ENCODE data around the gene PDK2.

Gene PDK2

DNA sequence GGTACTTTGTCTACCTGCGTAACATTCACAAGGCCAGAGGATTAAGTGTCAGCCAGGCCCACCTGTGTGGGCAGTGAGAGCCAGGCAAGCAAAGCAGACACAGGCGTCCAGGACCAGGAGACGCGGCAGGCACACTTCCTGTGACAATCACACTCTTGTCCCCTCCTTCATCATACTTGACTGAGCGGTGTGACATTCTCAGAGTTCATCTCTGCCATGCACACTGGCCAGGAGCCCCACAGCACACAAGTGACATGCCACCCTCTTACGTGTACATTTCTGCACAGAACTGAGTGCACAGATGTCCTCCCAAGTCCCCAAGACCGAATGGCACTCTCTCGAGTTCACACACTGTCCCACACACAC lies 46.6 kb downstream of the PDK2 start:
- H3K27ac ChIP-seq (ENCODE audit: low read depth, low read length) = no peak overlapping the region

GRCh38 chr17:50143461-50144176 lies 48.5 kb downstream of the PDK2 start:
- Histone ChIP-seq H3K4me1 (ENCODE audit: control insufficient read depth, low read length) (peaks cover 81% of the 10 kb centered on the region), H3K27ac (ENCODE audit: low read depth, low read length) (no peak overlapping the region), H3K27me3 (ENCODE audit: control insufficient read depth, low read length) (no peaks in the 10 kb centered on the region), H3K4me2 (ENCODE audit: low read length) (peak overlapping the region; percentile 86; the same call in 1 of the 2 replicates), H3K9me2 (replicated peaks; ENCODE audit: control insufficient read depth, low read length) (no peaks in the 10 kb centered on the region), H3K36me3 (ENCODE audit: control insufficient read depth, low read length) (peaks cover 95% of the 10 kb centered on the region), H3K9me3 (ENCODE audit: control insufficient read depth, insufficient read depth, low read length) (no peaks in the 10 kb centered on the region), H3F3A (ENCODE audit: control insufficient read depth, insufficient read depth) (peaks cover 4% of the 10 kb centered on the region; the same call in 1 of the 2 replicates), H4K20me1 (ENCODE audit: control insufficient read depth, insufficient read depth, low read depth, low read length) (peaks cover 22% of the 10 kb centered on the region), H3K4me3 (ENCODE audit: low read length) (no peak overlapping the region), H3K79me2 (ENCODE audit: control insufficient read depth, low read length) (peaks cover 77% of the 10 kb centered on the region)
- TF ChIP-seq CTCF (IDR thresholded peaks at IDR 0.05; ENCODE audit: low read depth, low read length, poor library complexity, severe bottlenecking) = no peak
- no peak for TF ChIP-seq EZH2phosphoT487 (IDR thresholded peaks at IDR 0.05; ENCODE audit: borderline replicate concordance, low read length)

More for the DNA sequence above, 46.6 kb downstream of the PDK2 start:
- H3K27me3 ChIP-seq (ENCODE audit: control insufficient read depth, low read length) = no peaks in the 10 kb centered on the region
- H3K9me3 ChIP-seq (ENCODE audit: control insufficient read depth, insufficient read depth, low read length) = no peaks in the 10 kb centered on the region
- H3K36me3 ChIP-seq (ENCODE audit: control insufficient read depth, low read length) = peaks cover 100% of the 10 kb centered on the region
- H3K79me2 ChIP-seq (ENCODE audit: control insufficient read depth, low read length) = peaks cover 58% of the 10 kb centered on the region
- H3K4me3 ChIP-seq (ENCODE audit: low read length) = no peak overlapping the region
- peaks cover 30% of the 10 kb centered on the region for H4K20me1 ChIP-seq (ENCODE audit: control insufficient read depth, insufficient read depth, low read depth, low read length)
- no peak overlapping the region for H3K4me2 ChIP-seq (ENCODE audit: low read length)
- H3K9me2 ChIP-seq (replicated peaks; ENCODE audit: control insufficient read depth, low read length) = no peaks in the 10 kb centered on the region
- H3K4me1 ChIP-seq (ENCODE audit: control insufficient read depth, low read length) = peaks cover 71% of the 10 kb centered on the region
- 0 out of 2 replicates have a peak, but pooled peaks cover 3% of the 10 kb centered on the region for H3F3A ChIP-seq (ENCODE audit: control insufficient read depth, insufficient read depth)
- TF ChIP-seq EZH2phosphoT487 (IDR thresholded peaks at IDR 0.05; ENCODE audit: borderline replicate concordance, low read length) (no peak), CTCF (IDR thresholded peaks at IDR 0.05; ENCODE audit: low read depth, low read length, poor library complexity, severe bottlenecking) (no peak)

- TF ChIP-seq EZH2phosphoT487 (IDR thresholded peaks at IDR 0.05; ENCODE audit: borderline replicate concordance, low read length) (no peak), CTCF (IDR thresholded peaks at IDR 0.05; ENCODE audit: low read depth, low read length, poor library complexity, severe bottlenecking) (no peak)
- Histone ChIP-seq H3K9me3 (ENCODE audit: control insufficient read depth, insufficient read depth, low read length) (no peaks in the 10 kb centered on the region), H3K9me2 (replicated peaks; ENCODE audit: control insufficient read depth, low read length) (no peaks in the 10 kb centered on the region), H4K20me1 (ENCODE audit: control insufficient read depth, insufficient read depth, low read depth, low read length) (peaks cover 14% of the 10 kb centered on the region), H3K4me1 (ENCODE audit: control insufficient read depth, low read length) (peaks cover 83% of the 10 kb centered on the region), H3K27ac (ENCODE audit: low read depth, low read length) (no peak overlapping the region), H3K79me2 (ENCODE audit: control insufficient read depth, low read length) (peaks cover 79% of the 10 kb centered on the region), H3K4me2 (ENCODE audit: low read length) (peak overlapping the region; percentile 86), H3K36me3 (ENCODE audit: control insufficient read depth, low read length) (peaks cover 92% of the 10 kb centered on the region), H3K4me3 (ENCODE audit: low read length) (peak overlapping the region; percentile 8), H3K27me3 (ENCODE audit: control insufficient read depth, low read length) (no peaks in the 10 kb centered on the region), H3F3A (ENCODE audit: control insufficient read depth, insufficient read depth) (peaks cover 8% of the 10 kb centered on the region; the same call in 1 of the 2 replicates)
Measured at GRCh38 chr17:50144355-50144754, 49.2 kb downstream of the PDK2 start.
